ENCODE data around the gene NPIPA2.
"Not testable (repeated sequence)": the region's sequence is repeated elsewhere in the genome, so short reads cannot be mapped to it uniquely, and the experiment has no call there.

The NPIPA2 gene

GRCh38 chr16:14742273-14743128 lies at the start of gene NPIPA2:
Gene NPIPA2, plus strand, starts transcription at chr16:14742533. Its CDS starts 5,533 bp downstream, at chr16:14748066.
- not testable (repeated sequence) for DNase-seq

- not testable (repeated sequence) for DNase-seq
These were observed 48.2 kb upstream of the NPIPA2 start, which contains the start of gene PLA2G10 for GRCh38 chr16:14694129-14694528. Gene PLA2G10, minus strand, starts transcription at chr16:14694308. Its CDS starts 79 bp downstream, at chr16:14694229.

GRCh38 chr16:14701859-14702258 lies 40.5 kb upstream of the NPIPA2 start:
- DNase-seq = not testable (repeated sequence)

GRCh38 chr16:14702672-14703071 lies 39.7 kb upstream of the NPIPA2 start:
- not testable (repeated sequence) for DNase-seq

DNA sequence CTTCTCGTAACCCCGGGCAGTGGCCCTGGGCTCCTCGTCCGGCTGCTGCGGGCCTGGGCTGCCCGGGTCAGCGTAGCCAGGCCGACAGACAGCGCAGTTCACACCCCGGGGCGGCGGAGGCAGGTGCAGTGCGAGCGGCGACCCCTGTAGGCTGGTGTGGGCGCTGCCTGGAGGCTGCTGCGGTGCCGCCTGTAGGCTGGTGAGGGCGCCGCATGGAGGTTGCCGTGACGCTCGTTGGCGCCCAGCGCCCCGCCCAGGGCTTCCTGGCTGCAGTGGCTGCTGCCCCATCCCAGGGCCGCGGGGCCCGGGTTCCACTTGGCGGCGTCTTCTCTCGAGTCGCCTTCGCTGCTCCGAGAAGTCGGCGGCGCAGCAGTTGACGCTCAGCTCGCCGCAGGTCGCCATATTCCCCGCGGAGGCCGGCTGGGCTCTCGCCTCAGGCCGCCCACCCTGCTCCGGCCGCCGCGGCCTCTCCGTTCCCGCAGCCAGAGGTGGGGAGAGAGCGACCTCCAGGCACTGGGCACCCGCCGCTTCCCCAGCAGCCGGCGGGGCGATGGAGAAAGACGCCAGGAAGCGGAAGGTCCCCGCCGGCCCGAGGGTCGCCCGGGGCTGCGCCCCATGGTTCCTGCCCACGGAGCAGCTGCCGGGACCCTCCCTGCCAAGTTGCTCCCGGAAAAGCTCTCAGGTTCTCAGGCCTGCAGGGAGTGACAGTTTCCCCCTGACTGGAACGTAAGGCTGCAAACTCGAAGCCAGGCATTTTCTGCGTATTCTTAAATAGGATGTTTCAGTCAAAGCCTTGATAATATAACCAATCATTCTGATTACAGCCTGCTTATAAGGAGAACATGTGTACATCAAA lies 38.9 kb upstream of the NPIPA2 start, which contains the start of gene NPIPA3:
Gene NPIPA3, plus strand, starts transcription at position 256 of the 856 bp plus-strand sequence. CDS start 5,533 bp downstream, outside the sequence.
- not testable (repeated sequence) for DNase-seq

DNA sequence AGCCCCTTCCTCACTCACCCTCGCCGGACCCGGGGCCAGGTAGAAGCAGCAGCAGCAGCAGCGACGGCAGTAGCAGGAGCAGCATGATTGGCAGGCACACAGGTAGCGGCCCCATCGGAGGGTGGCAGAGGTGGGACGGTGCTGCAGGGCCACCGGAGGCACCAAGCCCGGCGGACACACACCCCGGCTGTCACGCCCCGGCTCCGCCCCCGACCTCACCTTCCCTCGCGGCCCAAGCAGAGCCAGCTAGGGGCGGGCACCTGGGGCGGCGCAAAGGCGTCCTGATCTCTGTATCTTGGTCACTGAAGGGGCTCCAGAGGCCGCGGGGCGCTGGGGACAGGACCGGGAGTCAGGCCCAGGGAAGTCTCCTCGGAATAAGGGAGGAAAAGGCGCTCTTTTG lies 9.1 kb upstream of the NPIPA2 start:
- DNase-seq = not testable (repeated sequence)

- DNase-seq = not testable (repeated sequence)
These were observed 1.4 kb upstream of the NPIPA2 start for GRCh38 chr16:14740832-14741385.

DNA sequence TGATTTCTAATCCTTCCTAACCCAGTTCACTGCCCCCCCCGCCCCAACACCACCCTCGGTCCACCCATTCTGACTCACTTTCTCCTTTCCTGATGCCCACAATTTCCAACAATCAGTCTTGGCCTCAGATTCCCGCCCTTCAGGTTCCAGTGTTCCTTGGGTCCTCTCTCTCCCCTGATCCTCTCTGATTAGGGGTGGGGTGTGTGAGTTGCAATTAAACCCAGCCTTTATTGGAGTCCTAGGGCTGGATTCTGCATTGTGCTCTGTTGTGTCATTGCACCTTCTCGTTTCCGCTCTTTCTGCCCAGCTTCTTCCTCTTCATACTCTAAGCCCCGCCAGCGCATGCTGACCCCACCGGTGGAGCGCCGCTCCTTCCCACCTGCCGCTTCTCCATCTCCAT lies 539 bp upstream of the NPIPA2 start:
- DNase-seq = not testable (repeated sequence)

DNA sequence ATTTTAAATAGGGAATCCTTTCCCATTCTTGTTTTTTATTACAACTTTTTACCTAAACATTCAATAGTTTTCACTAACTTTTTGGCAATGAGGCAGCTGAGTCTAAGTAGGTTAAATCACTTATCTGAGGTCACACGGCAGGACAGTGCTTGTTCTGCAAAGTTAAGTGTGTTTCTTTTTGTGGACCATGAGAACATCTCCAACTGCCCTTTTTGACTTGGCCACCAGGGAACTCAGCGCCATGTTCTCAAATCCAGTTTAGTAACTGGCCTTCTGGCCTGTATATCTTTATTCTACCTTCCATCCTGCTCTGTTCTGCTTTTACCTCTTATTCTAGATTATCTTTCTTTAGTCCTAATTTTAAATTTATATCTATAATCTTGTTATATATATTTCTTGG lies 31.3 kb downstream of the NPIPA2 start:
- not testable (repeated sequence) for DNase-seq

DNA sequence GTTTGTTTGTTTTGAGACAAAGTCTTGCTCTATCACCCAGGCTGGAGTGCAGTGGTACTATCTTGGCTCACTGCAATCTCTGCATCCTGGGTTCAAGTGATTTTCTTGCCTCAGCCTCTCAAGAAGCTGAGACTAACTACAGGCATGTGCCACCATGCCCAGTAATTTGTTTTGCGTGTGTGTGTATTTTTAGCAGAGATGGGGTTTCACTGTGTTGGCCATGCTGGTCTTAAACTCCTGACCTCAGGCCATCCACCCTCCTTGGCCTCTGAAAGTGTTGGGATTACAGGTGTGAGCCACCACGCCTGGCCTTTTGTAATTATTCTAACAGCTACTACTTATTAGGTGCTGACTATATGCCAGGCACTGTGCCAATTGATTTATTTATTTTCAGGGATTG lies 33.3 kb downstream of the NPIPA2 start:
- not testable (repeated sequence) for DNase-seq

DNA sequence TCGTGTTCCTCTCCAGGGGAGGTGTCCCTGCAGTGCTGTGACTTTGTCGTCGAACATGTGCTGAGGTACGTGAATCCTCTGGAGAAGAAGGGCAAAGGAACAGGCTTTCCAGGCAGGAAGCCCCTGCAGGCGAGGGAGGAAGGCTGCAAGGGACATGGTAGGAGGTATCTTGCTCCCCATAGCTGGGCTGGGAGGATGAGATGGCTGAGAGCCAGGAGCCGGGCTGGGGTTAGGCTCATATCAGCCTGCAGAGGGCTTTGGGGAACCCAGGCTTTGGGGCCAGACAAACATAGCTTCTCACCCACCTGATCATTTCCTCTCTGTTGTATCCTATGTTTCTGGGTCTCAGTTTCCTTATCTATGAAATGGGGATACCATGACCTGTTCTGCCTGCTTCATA lies 34.4 kb downstream of the NPIPA2 start:
- DNase-seq = not testable (repeated sequence)

GRCh38 chr16:14779368-14779877 lies 37.1 kb downstream of the NPIPA2 start:
- not testable (repeated sequence) for DNase-seq

- not testable (repeated sequence) for DNase-seq
These were observed 43.8 kb downstream of the NPIPA2 start for GRCh38 chr16:14786180-14786579.

DNA sequence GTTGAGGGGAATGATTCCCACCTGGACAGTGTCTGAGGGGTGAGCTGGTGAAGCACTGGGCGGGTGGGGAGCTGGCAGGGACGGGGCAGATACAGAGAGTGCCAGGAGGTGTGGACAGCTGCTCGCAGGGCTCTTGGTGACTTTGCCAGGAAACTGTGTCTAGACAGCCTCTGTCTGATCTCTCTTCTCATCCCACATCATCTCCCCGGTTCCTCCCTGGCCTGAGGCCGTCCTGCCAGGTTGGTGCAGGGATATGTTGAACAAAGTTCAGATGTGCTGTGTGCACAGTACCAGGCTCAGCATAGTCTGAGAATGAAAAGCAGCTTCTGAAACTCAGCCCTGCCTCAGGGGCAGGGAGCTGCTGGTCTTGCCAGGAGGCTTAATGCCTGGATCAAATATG lies 47.2 kb downstream of the NPIPA2 start:
- not testable (repeated sequence) for DNase-seq

- DNase-seq = not testable (repeated sequence)
These were observed 48.1 kb downstream of the NPIPA2 start for GRCh38 chr16:14790320-14790956.

- DNase-seq = not testable (repeated sequence)
These were observed 50.6 kb downstream of the NPIPA2 start for GRCh38 chr16:14792914-14793313.

DNA sequence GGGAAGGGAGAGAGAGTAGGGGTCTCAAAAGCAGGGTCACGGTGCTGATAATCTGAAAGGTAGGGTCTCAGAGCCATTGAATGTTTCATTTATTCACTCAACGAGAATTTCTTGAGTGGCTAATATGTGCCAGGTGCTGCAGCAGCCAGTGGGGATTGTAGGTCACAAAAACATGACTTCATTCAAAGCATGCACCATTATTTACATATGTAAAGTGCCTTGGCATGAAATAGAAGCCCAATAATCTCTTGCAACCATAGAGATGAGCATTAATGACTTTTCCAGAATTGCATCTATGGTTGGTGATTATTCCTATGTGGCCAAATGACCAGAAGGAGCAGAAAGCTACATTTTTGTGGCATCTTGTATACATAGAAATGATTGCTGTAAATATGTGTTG lies 55.2 kb downstream of the NPIPA2 start:
- not testable (repeated sequence) for DNase-seq

DNA sequence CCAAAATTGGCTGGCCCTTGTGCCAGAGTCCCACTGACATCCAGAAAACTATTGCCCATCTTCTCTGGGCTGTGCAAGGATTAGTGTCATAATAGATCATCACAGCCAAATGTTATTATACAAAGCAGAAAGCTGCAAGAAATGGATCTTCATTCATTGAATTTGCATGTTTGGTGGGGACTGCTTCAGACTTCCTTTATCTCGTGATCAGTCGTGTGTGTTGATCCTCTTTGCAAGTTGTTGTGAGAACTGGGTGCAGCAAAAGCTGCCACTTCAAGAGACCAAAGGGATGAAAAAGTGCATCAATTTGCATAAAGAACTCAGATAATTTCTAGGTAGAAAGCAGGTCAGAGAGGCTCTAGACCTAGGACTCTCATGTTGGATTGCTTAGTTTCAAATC lies 61.2 kb downstream of the NPIPA2 start:
- not testable (repeated sequence) for DNase-seq

DNA sequence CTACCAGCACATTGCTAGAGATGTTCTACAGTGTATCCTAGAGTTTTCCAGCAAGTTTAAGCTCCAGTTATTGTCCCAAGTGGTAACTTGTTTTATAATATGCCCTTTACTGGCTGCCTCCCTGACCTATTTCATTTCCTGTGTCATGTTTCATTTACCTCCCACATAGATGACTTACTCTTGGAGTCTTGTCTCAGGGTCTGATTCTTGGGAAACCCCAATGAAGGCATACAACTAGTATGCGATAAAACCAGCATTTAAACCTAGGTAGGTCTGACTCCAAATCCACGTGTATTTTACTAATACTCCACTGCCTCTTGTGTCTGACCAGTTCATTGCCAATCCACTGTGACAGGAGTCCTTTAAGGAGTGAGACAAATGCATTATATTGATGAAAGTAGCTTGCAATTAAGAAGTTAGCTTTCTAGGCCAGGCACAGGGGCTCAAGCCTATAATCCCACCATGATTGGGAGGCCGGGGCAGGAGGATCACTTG lies 64.9 kb downstream of the NPIPA2 start:
- not testable (repeated sequence) for DNase-seq

DNA sequence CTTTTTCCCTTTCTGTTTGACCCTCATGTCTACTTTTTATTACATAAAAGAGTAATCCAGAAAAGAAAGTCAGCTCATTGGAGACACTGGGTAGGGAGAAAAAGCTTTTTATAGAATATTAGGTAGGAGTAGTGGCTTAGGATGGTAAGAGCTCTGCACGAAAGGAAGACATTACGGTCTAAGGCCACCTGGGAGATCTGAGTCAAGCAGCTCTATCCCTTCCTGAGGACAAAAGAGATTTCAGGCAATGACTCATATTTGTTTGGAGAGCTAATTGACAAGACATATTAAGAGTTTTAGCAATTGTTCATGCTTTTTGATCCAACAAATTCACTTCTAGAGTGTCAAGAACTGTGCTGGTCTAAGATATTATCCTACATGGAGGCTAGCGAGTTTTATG lies 71.6 kb downstream of the NPIPA2 start:
- not testable (repeated sequence) for DNase-seq

All from CD4-positive, alpha-beta T cell treated with Interferon alpha-2 for 1 hour (primary cell).